GM13976 (cell line): ENCODE measurements around the gene SPR.

Experiments used
- DNase-seq: peaks from one replicate; pipeline ENCODE4 v3.0.0; 2012; ENCODE audit warnings: low spot score
- CTCF ChIP-seq: IDR thresholded peaks from 2 replicates; pipeline ENCODE4 v1.5.1; 2012; ENCODE audit warnings: borderline replicate concordance, mild to moderate bottlenecking; ENCODE audit not compliant: insufficient read depth; ENCODE audit errors: extremely low read depth, missing control alignments, control extremely low read depth
- in situ Hi-C: fragments of 300-500 bp; cut with MboI; formaldehyde crosslinking; loops from one replicate; pipeline ENCODE4 v1.12.0; 2022; ENCODE audit warnings: low sequenced_read_pairs, mixed read lengths, inconsistent platforms; ENCODE audit not compliant: unreplicated experiment

SPR gene

GRCh38 chr2:72914589-72915319 lies 27.5 kb downstream of the SPR start:
- no peak for DNase-seq
- in situ Hi-C loops = no loop called here
- TF ChIP-seq CTCF = no peak

- peak; percentile 58 for DNase-seq
- in situ Hi-C loops = no loop called here
- TF ChIP-seq CTCF = no peak
Measured at GRCh38 chr2:72915320-72915906, 28.2 kb downstream of the SPR start.

GRCh38 chr2:72915907-72916742 lies 28.9 kb downstream of the SPR start:
- peak; percentile 86 for DNase-seq
- in situ Hi-C loops = no loop called here
- TF ChIP-seq CTCF = no peak

- in situ Hi-C loops = no loop called here
- peak; percentile 55 for DNase-seq
- no peak for TF ChIP-seq CTCF
Measured at GRCh38 chr2:72916743-72917137, 29.5 kb downstream of the SPR start.

GRCh38 chr2:72917138-72917876 lies 30.1 kb downstream of the SPR start, which contains the start of gene EMX1:
Gene EMX1 (plus strand): TSS chr2:72917519. CDS start chr2:72917853, 334 bp downstream.
- in situ Hi-C loops = no loop called here
- peak; percentile 88 for DNase-seq
- TF ChIP-seq CTCF = no peak
